IMR-90 (cell line): ENCODE results near the gene LRP1B. TPM values are rescaled to one million over a fixed set of nuclear protein-coding genes. Genes with fewer than 3 reads are reported as not detected.

ENCODE experiments used
- ATAC-seq: fragments of 200-7000 bp; cut with Tn5 transposase; 2 replicates; pipeline ENCODE4 v1.9.1; 2020; ENCODE audit warnings: low read depth, mild to moderate bottlenecking, moderate library complexity
- BruUV-seq: library from RNA; stranded (reverse); fragments of 400-500 nt; replicated peaks from 2 replicates; lab custom pipeline; 2021; lab: Mats Ljungman, UMichigan
- CTCF ChIA-PET: fragments of 300-600 bp; formaldehyde crosslinking; extraction: SDS; loops from one replicate; lab custom pipeline; 2021; ENCODE audit warnings: antibody characterized with exemption; lab: Yijun Ruan, JAX
- POLR2A ChIA-PET: fragments of 300-600 bp; sonication (Branson Sonifier 250); formaldehyde crosslinking; loops from one replicate; lab custom pipeline; 2022; ENCODE audit warnings: antibody characterized with exemption; ENCODE audit not compliant: unreplicated experiment; lab: Charles Lee
- DNase-seq: peaks from one replicate; pipeline ENCODE4 v3.0.0; 2013
- H2AFZ ChIP-seq: replicated peaks from 2 replicates; pipeline ENCODE3; 2013; ENCODE audit warnings: low read length, mild to moderate bottlenecking; ENCODE audit not compliant: poor library complexity
- H2AK5ac ChIP-seq: 2 replicates; pipeline ENCODE4 v1.6.1; 2013; ENCODE audit warnings: low read depth, low read length, inconsistent platforms
- H2AK9ac ChIP-seq: replicated peaks from 2 replicates; pipeline ENCODE3; 2013; ENCODE audit warnings: mild to moderate bottlenecking, low read depth, low read length, moderate library complexity; ENCODE audit not compliant: poor library complexity
- H2BK120ac ChIP-seq: 2 replicates; pipeline ENCODE4 v1.6.1; 2013; ENCODE audit warnings: low read depth, low read length, inconsistent platforms
- H2BK15ac ChIP-seq: 3 replicates; pipeline ENCODE4 v1.6.1; 2013; ENCODE audit warnings: low read depth, low read length, inconsistent platforms
- H2BK20ac ChIP-seq: 2 replicates; pipeline ENCODE4 v1.6.1; 2013; ENCODE audit warnings: low read depth, mild to moderate bottlenecking, inconsistent platforms, low read length, moderate library complexity
- H2BK5ac ChIP-seq: 2 replicates; pipeline ENCODE4 v1.6.1; 2013; ENCODE audit warnings: mild to moderate bottlenecking, low read depth, low read length, inconsistent platforms; ENCODE audit not compliant: poor library complexity, severe bottlenecking
- H3K14ac ChIP-seq: replicated peaks from 2 replicates; pipeline ENCODE4 v1.6.1; 2013; ENCODE audit warnings: low read depth, low read length, inconsistent platforms
- H3K18ac ChIP-seq: 2 replicates; pipeline ENCODE4 v1.6.1; 2013; ENCODE audit warnings: low read depth, low read length, control low read depth
- H3K23ac ChIP-seq: 2 replicates; pipeline ENCODE4 v1.6.1; 2013; ENCODE audit warnings: low read depth, low read length, inconsistent platforms
- H3K27ac ChIP-seq: 2 replicates; pipeline ENCODE4 v1.5.1; 2013; ENCODE audit warnings: mild to moderate bottlenecking, control low read depth, low read length; ENCODE audit not compliant: insufficient read depth
- H3K27me3 ChIP-seq: 2 replicates; pipeline ENCODE4 v1.6.1; 2013; ENCODE audit warnings: low read length; ENCODE audit not compliant: control insufficient read depth, insufficient read depth
- H3K36me3 ChIP-seq: 2 replicates; pipeline ENCODE4 v1.6.1; 2013; ENCODE audit warnings: low read length, mixed read lengths; ENCODE audit not compliant: control insufficient read depth, insufficient read depth
- H3K4ac ChIP-seq: 2 replicates; pipeline ENCODE4 v1.6.1; 2013; ENCODE audit warnings: low read depth, low read length, inconsistent platforms
- H3K4me1 ChIP-seq: 2 replicates; pipeline ENCODE4 v1.6.1; 2013; ENCODE audit warnings: low read length, mixed read lengths; ENCODE audit not compliant: control insufficient read depth, insufficient read depth
- H3K4me2 ChIP-seq: 2 replicates; pipeline ENCODE4 v1.6.1; 2013; ENCODE audit warnings: low read depth, mild to moderate bottlenecking, control low read depth, low read length, moderate library complexity
- H3K4me3 ChIP-seq: 2 replicates; pipeline ENCODE4 v1.5.1; 2013; ENCODE audit warnings: low read depth, mild to moderate bottlenecking, control low read depth, low read length, moderate library complexity; ENCODE audit not compliant: insufficient read depth
- H3K56ac ChIP-seq: 2 replicates; pipeline ENCODE4 v1.6.1; 2013; ENCODE audit warnings: low read length, inconsistent platforms; ENCODE audit not compliant: insufficient read depth; ENCODE audit errors: extremely low read depth
- H3K79me1 ChIP-seq, 2 experiments: 2 replicates each; pipeline ENCODE4 v1.6.1; 2013; ENCODE audit warnings: low read length in 2 of 2, inconsistent platforms in 1 of 2, low read depth in 1 of 2
- H3K9ac ChIP-seq: 2 replicates; pipeline ENCODE4 v1.6.1; 2013; ENCODE audit warnings: low read depth, low read length, control low read depth
- H3K9me1 ChIP-seq: 2 replicates; pipeline ENCODE4 v1.6.1; 2013; ENCODE audit warnings: low read length, inconsistent platforms; ENCODE audit not compliant: insufficient read depth
- H3K9me3 ChIP-seq: 2 replicates; pipeline ENCODE4 v1.6.1; 2013; ENCODE audit warnings: low read length; ENCODE audit not compliant: control insufficient read depth, insufficient read depth
- H4K20me1 ChIP-seq: 2 replicates; pipeline ENCODE4 v1.6.1; 2013; ENCODE audit warnings: low read length, inconsistent platforms; ENCODE audit not compliant: insufficient read depth
- H4K5ac ChIP-seq: 2 replicates; pipeline ENCODE4 v1.6.1; 2013; ENCODE audit warnings: mild to moderate bottlenecking, low read depth, low read length, control low read depth
- H4K8ac ChIP-seq, 2 experiments: 2 replicates each; pipeline ENCODE4 v1.6.1; 2013; ENCODE audit warnings: low read depth in 2 of 2, low read length in 2 of 2, control low read depth in 1 of 2, inconsistent platforms in 1 of 2
- H4K91ac ChIP-seq: 2 replicates; pipeline ENCODE4 v1.6.1; 2013; ENCODE audit warnings: low read depth, low read length, inconsistent platforms; ENCODE audit not compliant: insufficient read depth
- MAFK ChIP-seq: IDR thresholded peaks from 2 replicates; pipeline ENCODE4 v1.6.1; 2012; ENCODE audit warnings: low read depth, low read length, improper control_type of control experiment
- POLR2A ChIP-seq: IDR thresholded peaks from 2 replicates; pipeline ENCODE4 v1.6.1; 2012; ENCODE audit warnings: mild to moderate bottlenecking, low read depth, low read length
- RFX5 ChIP-seq: IDR thresholded peaks from 2 replicates; pipeline ENCODE4 v1.8.0; 2012; ENCODE audit warnings: low read depth, mild to moderate bottlenecking, low read length, moderate library complexity
- dilution Hi-C: fragments of 300-500 bp; cut with HindIII; formaldehyde crosslinking; loops from one replicate; pipeline ENCODE4 v1.14.3; 2018; ENCODE audit warnings: low sequenced_read_pairs; ENCODE audit not compliant: unreplicated experiment
- in situ Hi-C: fragments of 300-500 bp; cut with MboI; formaldehyde crosslinking; loops from 3 replicates; pipeline ENCODE4 v1.14.3; 2019; ENCODE audit warnings: low sequenced_read_pairs, inconsistent platforms, mixed read lengths
- intact Hi-C: fragments of 100-400 bp; cut with micrococcal nuclease; formaldehyde crosslinking; loops from 2 replicates; pipeline ENCODE4 v1.10.0; 2022
- polyA plus RNA-seq, 3 experiments: library from polyadenylated mRNA; depleted of rRNA; stranded (reverse); fragments of >200 nt; gene quantifications; 2 replicates each; pipeline ENCODE4 v1.2.3, GENCODE V29; 2012; ENCODE audit warnings: low replicate concordance in 1 of 3
- total RNA-seq: library from RNA; depleted of rRNA; stranded (reverse); fragments of >200 nt; gene quantifications from 2 replicates; pipeline ENCODE4 v1.2.3, GENCODE V29; 2012

Gene LRP1B
- total and polyA plus RNA-seq, 2 of the 4 experiments (the other 2 are of a cell fraction) = under 0.01 to 0.02 TPM

DNA sequence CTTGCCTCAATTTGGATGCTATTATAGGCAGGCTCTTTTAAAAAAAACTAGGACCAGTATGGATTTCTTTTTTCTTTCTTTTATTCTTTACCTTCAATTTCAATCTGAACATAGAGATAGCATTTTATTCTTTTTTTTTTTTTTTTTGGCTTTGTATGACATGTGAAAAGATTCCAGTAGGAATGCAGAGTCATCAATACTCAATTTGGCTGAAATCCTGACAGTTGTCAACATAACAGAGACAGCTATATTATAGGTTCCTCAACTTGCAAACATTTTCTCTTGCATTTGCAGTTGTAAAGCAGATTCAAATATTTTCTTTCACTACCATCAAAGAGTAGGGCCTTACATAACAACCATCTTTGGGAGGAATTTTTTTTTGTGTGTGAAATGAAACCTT lies 334.4 kb downstream of the LRP1B start:
- H4K91ac ChIP-seq = no peak overlapping the region

More for the DNA sequence above, 334.4 kb downstream of the LRP1B start:
- Histone ChIP-seq H3K9ac (no peak overlapping the region), H4K8ac (no peak overlapping the region), H2BK5ac (no peak overlapping the region), H2AFZ (no peak overlapping the region), H2AK9ac (no peak overlapping the region), H4K20me1 (no peaks in the 10 kb centered on the region), H2BK15ac (no peak overlapping the region), H3K4me1 (no peaks in the 10 kb centered on the region), H2BK120ac (no peak overlapping the region), H2AK5ac (no peak overlapping the region), H3K18ac (no peak overlapping the region), H3K9me3 (no peaks in the 10 kb centered on the region), H3K4me2 (no peak overlapping the region), H3K56ac (no peak overlapping the region), H3K27ac (no peak overlapping the region), H3K27me3 (no peaks in the 10 kb centered on the region), H2BK20ac (no peak overlapping the region), H4K5ac (no peak overlapping the region), H3K23ac (no peak overlapping the region), H3K4me3 (no peak overlapping the region), H3K4ac (no peak overlapping the region), H3K79me1 (no peaks in the 10 kb centered on the region), H3K36me3 (no peaks in the 10 kb centered on the region), H3K9me1 (no peaks in the 10 kb centered on the region), H3K14ac (no peak overlapping the region)
- no TSS peak for BruUV-seq
- TF ChIP-seq RFX5 (no peak), POLR2A (no peak), MAFK (peak; percentile 64)
- ATAC-seq = no peak
- ChIA-PET CTCF (no interaction called here), POLR2A (no interaction called here)
- intact Hi-C loops = no loop called here
- dilution Hi-C loops = no loop called here
- DNase-seq = no peak
- in situ Hi-C loops = no loop called here
